ENCODE data around the gene TGFBRAP1.
"Not testable (repeated sequence)": the region's sequence is repeated elsewhere in the genome, so short reads cannot be mapped to it uniquely, and the experiment has no call there.

Gene TGFBRAP1

DNA sequence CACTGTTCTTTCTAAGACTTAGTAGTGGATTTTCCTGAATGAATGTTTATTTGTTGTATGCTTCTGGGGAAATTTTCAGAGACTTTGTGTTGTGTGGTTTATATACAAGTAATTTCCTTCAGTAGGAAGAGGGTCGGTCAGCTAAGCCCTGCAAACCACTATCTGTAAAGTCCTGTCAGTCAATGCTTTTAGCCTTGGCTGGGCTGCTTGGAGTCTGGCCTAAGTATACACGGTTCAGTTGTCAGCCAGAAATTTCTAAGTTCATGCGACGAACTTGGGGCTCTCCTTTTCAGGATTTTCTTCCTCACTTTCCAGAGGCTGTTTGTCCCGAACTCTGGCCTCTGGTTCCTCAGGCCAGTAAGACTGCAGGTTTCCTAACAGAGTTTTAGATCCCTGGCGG, 29.1 kb upstream of the TGFBRAP1 start:
- DNase-seq (ENCODE audit: low spot score) = no peak

GRCh38 chr2:105357122-105357521, 27.6 kb upstream of the TGFBRAP1 start:
- DNase-seq (ENCODE audit: low spot score) = no peak

GRCh38 chr2:105344704-105345345, 15.3 kb upstream of the TGFBRAP1 start:
- no peak for DNase-seq (ENCODE audit: low spot score)

- DNase-seq (ENCODE audit: low spot score) = no peak
Measured at GRCh38 chr2:105339414-105339813, 9.9 kb upstream of the TGFBRAP1 start.

GRCh38 chr2:105338020-105338385, 8.5 kb upstream of the TGFBRAP1 start:
- no peak for DNase-seq (ENCODE audit: low spot score)

DNA sequence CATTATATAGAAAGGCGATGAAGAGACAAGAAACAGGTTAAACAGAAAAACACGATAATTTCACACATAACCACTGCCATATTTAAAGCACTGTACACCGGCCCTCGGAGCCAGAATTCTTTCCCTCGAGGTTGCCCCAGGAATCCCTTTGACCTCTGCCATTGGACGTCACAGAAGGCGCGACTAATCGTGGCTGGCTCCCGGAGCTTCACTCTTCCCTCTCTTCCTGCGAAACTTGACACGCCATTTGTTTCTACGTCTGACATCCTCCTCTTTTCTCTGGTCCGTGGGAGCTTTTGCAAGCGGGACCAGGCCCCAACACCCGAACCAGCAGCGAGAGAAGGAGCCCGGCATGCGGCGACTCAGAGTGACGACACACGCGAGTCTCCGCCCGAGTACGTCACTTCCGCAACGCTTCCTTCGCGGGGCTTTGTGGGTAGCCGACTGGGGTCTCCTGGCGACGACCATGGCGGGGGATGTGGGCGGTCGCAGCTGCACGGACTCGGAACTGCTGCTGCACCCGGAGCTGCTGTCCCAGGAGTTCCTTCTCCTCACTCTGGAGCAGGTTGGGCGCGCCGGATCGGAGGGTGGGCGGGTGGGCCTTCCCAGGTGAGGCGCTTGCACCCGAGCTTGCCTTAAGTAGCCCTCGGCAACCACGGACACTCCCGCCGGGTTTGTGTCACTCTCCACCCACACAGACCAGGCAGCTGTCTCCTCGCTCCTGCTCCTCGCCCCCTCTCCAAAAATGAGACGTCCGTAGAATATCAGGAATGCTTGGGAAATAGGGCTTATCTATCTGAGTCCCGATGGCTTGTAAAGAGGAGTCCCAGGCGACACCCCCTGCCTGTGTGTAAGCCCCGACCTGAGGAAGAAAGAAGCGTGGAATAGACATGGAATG, 7.8 kb upstream of the TGFBRAP1 start, which contains the start of gene C2orf49:
Gene C2orf49 (plus strand): TSS at position 419 of the 898 bp plus-strand sequence. CDS start 48 bp downstream, at position 467.
- peak; percentile 83 for DNase-seq (ENCODE audit: low spot score)

DNA sequence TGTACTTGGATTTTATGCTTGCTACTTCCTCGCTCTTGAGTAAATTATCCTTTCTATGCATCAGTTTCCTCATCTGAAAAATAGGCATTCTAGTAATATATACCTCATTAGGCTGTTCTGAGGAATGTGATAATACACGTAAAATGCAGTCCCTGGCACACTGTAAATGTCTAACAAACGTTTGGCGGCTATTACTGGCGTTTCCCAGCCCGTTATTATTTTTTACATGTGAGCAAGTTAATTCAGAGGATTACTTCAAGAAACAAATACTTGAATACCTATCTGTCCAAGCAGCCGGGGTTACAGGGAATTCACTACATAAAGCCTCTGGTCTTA, 7.2 kb upstream of the TGFBRAP1 start:
- no peak for DNase-seq (ENCODE audit: low spot score)

DNA sequence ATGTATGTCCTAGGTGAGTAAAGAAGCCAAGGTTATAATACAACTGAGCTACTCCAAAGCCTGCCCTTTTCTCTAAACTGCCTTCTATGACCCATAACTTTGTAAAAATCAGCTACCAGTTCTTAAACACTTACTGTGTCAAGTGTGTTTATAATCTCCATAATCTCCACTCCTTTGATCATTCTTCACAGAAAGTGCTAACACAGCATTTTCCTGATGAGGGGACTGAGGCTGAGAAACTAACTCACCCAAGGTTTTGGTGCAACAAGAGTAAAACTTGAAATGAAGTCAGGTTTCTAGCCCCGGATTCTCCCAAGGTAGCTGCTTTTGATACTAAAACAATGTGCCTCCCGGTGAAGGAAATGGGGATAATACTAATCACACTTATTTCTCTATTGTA, 5.9 kb upstream of the TGFBRAP1 start:
- DNase-seq (ENCODE audit: low spot score) = no peak

GRCh38 chr2:105334211-105334610, 4.7 kb upstream of the TGFBRAP1 start:
- no peak for DNase-seq (ENCODE audit: low spot score)

GRCh38 chr2:105330681-105331375, 1.3 kb upstream of the TGFBRAP1 start:
- no peak for DNase-seq (ENCODE audit: low spot score)

GRCh38 chr2:105329197-105329554, 359 bp downstream of the TGFBRAP1 start:
- DNase-seq (ENCODE audit: low spot score) = peak; percentile 38

- peak; percentile 48 for DNase-seq (ENCODE audit: low spot score)
Measured at GRCh38 chr2:105328281-105329196, 996 bp downstream of the TGFBRAP1 start.

DNA sequence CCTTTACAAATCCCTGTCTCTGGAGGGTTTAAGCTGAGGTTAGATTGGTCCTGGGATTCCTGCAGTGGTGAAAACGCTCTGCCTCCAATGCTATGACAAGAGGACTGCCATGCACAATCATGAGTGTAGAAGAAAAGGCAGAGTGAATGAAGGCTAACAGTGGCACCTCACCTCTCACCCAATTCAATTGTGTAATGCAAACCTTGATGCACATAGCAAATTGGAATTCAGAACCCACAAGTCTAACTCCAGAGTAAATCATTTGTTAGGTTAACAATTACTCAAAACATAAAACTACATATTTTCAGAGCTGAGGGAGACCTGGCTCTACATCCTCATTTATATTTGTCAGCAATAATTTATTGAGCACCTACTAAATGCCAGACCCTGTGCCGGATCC, 1.8 kb downstream of the TGFBRAP1 start:
- no peak for DNase-seq (ENCODE audit: low spot score)

DNA sequence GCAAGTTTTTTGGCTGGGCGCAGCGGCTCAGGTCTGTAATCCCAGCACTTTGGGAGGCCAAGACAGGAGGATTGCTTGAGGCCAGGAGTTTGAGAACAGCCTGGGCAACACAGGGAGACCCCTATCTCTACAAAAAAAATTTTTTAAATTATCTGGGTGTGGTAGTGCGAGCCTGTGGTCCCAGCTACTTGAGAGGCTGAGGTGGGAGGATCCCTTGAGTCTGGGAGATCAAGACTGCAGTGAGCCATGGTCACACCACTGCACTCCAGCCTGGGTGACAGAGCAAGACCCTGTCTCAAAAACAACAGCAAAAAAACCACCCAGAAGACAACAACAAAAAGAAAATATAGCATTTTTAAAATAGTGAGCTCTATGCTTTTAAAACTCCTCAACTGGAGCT, 2.3 kb downstream of the TGFBRAP1 start:
- DNase-seq (ENCODE audit: low spot score) = not testable (repeated sequence)

GRCh38 chr2:105325389-105325963, 4.1 kb downstream of the TGFBRAP1 start:
- no peak for DNase-seq (ENCODE audit: low spot score)

GRCh38 chr2:105324732-105325131, 4.8 kb downstream of the TGFBRAP1 start:
- DNase-seq (ENCODE audit: low spot score) = no peak

DNA sequence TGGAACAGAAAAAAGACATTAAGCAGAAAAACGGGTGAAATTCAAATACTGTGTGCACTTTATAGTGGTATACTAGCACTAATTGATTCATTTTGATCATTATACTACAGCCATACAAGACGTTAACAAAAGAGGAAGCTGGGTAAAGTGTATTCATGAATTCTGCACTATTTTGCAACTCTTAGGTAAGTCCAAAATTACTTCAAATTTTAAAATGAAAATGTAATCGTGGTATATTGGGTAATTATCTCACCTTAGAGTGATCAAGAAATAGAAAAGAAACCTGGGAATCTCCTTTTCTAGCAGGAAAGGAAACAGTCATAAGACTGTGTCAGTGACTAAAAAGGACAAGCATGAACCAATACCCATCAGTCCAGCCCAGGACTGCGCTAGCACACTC, 5.4 kb downstream of the TGFBRAP1 start:
- no peak for DNase-seq (ENCODE audit: low spot score)

GRCh38 chr2:105323111-105323510, 6.4 kb downstream of the TGFBRAP1 start:
- no peak for DNase-seq (ENCODE audit: low spot score)

GRCh38 chr2:105321875-105322646, 7.5 kb downstream of the TGFBRAP1 start:
- DNase-seq (ENCODE audit: low spot score) = no peak

DNA sequence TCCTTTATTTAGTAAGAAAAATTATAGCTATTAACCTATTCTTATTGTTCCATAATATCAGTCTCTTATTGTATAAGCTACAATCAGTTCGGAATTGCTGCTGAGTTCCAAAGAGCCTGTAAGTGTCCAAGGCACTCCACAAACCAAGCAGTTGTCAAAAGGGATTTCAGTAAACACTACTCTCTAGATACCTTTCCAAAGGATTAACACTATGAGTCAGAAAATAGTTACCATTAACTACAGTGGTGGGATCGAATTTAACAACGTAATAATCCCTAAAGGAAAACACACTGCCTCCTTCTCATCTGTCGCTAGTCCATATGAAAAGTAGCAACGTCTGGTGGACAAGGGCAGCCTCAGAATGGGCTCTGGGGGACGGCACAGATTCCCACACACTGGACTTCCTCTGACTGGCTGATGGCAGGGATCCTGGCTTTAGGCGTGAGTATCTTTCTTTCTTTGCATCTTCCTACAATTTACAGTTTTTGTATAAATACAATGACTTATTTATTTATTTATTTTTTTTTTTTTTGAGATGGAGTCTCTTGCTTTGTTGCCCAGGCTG, 8.8 kb downstream of the TGFBRAP1 start:
- DNase-seq (ENCODE audit: low spot score) = no peak
